IMR-90 (cell line): ENCODE data around the gene CENPX. TPM values are rescaled to one million over a fixed set of nuclear protein-coding genes. Genes with fewer than 3 reads are reported as not detected.
A peak's percentile ranks its signal among the peaks of the same experiment; 100 is the strongest.

Experiments
- ATAC-seq: fragments of 200-7000 bp; cut with Tn5 transposase; 2 replicates; pipeline ENCODE4 v1.9.1; 2020; ENCODE audit warnings: low read depth, mild to moderate bottlenecking, moderate library complexity
- BruUV-seq: library from RNA; stranded (reverse); fragments of 400-500 nt; replicated peaks from 2 replicates; lab custom pipeline; 2021; lab: Mats Ljungman, UMichigan
- CTCF ChIA-PET: fragments of 300-600 bp; formaldehyde crosslinking; extraction: SDS; loops from one replicate; lab custom pipeline; 2021; ENCODE audit warnings: antibody characterized with exemption; lab: Yijun Ruan, JAX
- POLR2A ChIA-PET: fragments of 300-600 bp; sonication (Branson Sonifier 250); formaldehyde crosslinking; loops from one replicate; lab custom pipeline; 2022; ENCODE audit warnings: antibody characterized with exemption; ENCODE audit not compliant: unreplicated experiment; lab: Charles Lee
- DNase-seq: peaks from one replicate; pipeline ENCODE4 v3.0.0; 2013
- H2AFZ ChIP-seq: replicated peaks from 2 replicates; pipeline ENCODE3; 2013; ENCODE audit warnings: low read length, mild to moderate bottlenecking; ENCODE audit not compliant: poor library complexity
- H2AK5ac ChIP-seq: 2 replicates; pipeline ENCODE4 v1.6.1; 2013; ENCODE audit warnings: low read depth, low read length, inconsistent platforms
- H2AK9ac ChIP-seq: replicated peaks from 2 replicates; pipeline ENCODE3; 2013; ENCODE audit warnings: mild to moderate bottlenecking, low read depth, low read length, moderate library complexity; ENCODE audit not compliant: poor library complexity
- H2BK120ac ChIP-seq: 2 replicates; pipeline ENCODE4 v1.6.1; 2013; ENCODE audit warnings: low read depth, low read length, inconsistent platforms
- H2BK15ac ChIP-seq: 3 replicates; pipeline ENCODE4 v1.6.1; 2013; ENCODE audit warnings: low read depth, low read length, inconsistent platforms
- H2BK20ac ChIP-seq: 2 replicates; pipeline ENCODE4 v1.6.1; 2013; ENCODE audit warnings: low read depth, mild to moderate bottlenecking, inconsistent platforms, low read length, moderate library complexity
- H2BK5ac ChIP-seq: 2 replicates; pipeline ENCODE4 v1.6.1; 2013; ENCODE audit warnings: mild to moderate bottlenecking, low read depth, low read length, inconsistent platforms; ENCODE audit not compliant: poor library complexity, severe bottlenecking
- H3K14ac ChIP-seq: replicated peaks from 2 replicates; pipeline ENCODE4 v1.6.1; 2013; ENCODE audit warnings: low read depth, low read length, inconsistent platforms
- H3K18ac ChIP-seq: 2 replicates; pipeline ENCODE4 v1.6.1; 2013; ENCODE audit warnings: low read depth, low read length, control low read depth
- H3K23ac ChIP-seq: 2 replicates; pipeline ENCODE4 v1.6.1; 2013; ENCODE audit warnings: low read depth, low read length, inconsistent platforms
- H3K27ac ChIP-seq: 2 replicates; pipeline ENCODE4 v1.5.1; 2013; ENCODE audit warnings: mild to moderate bottlenecking, control low read depth, low read length; ENCODE audit not compliant: insufficient read depth
- H3K27me3 ChIP-seq: 2 replicates; pipeline ENCODE4 v1.6.1; 2013; ENCODE audit warnings: low read length; ENCODE audit not compliant: control insufficient read depth, insufficient read depth
- H3K36me3 ChIP-seq: 2 replicates; pipeline ENCODE4 v1.6.1; 2013; ENCODE audit warnings: low read length, mixed read lengths; ENCODE audit not compliant: control insufficient read depth, insufficient read depth
- H3K4ac ChIP-seq: 2 replicates; pipeline ENCODE4 v1.6.1; 2013; ENCODE audit warnings: low read depth, low read length, inconsistent platforms
- H3K4me1 ChIP-seq: 2 replicates; pipeline ENCODE4 v1.6.1; 2013; ENCODE audit warnings: low read length, mixed read lengths; ENCODE audit not compliant: control insufficient read depth, insufficient read depth
- H3K4me2 ChIP-seq: 2 replicates; pipeline ENCODE4 v1.6.1; 2013; ENCODE audit warnings: low read depth, mild to moderate bottlenecking, control low read depth, low read length, moderate library complexity
- H3K4me3 ChIP-seq: 2 replicates; pipeline ENCODE4 v1.5.1; 2013; ENCODE audit warnings: low read depth, mild to moderate bottlenecking, control low read depth, low read length, moderate library complexity; ENCODE audit not compliant: insufficient read depth
- H3K56ac ChIP-seq: 2 replicates; pipeline ENCODE4 v1.6.1; 2013; ENCODE audit warnings: low read length, inconsistent platforms; ENCODE audit not compliant: insufficient read depth; ENCODE audit errors: extremely low read depth
- H3K79me1 ChIP-seq, 2 experiments: 2 replicates each; pipeline ENCODE4 v1.6.1; 2013; ENCODE audit warnings: low read length in 2 of 2, inconsistent platforms in 1 of 2, low read depth in 1 of 2
- H3K9ac ChIP-seq: 2 replicates; pipeline ENCODE4 v1.6.1; 2013; ENCODE audit warnings: low read depth, low read length, control low read depth
- H3K9me1 ChIP-seq: 2 replicates; pipeline ENCODE4 v1.6.1; 2013; ENCODE audit warnings: low read length, inconsistent platforms; ENCODE audit not compliant: insufficient read depth
- H3K9me3 ChIP-seq: 2 replicates; pipeline ENCODE4 v1.6.1; 2013; ENCODE audit warnings: low read length; ENCODE audit not compliant: control insufficient read depth, insufficient read depth
- H4K20me1 ChIP-seq: 2 replicates; pipeline ENCODE4 v1.6.1; 2013; ENCODE audit warnings: low read length, inconsistent platforms; ENCODE audit not compliant: insufficient read depth
- H4K5ac ChIP-seq: 2 replicates; pipeline ENCODE4 v1.6.1; 2013; ENCODE audit warnings: mild to moderate bottlenecking, low read depth, low read length, control low read depth
- H4K8ac ChIP-seq, 2 experiments: 2 replicates each; pipeline ENCODE4 v1.6.1; 2013; ENCODE audit warnings: low read depth in 2 of 2, low read length in 2 of 2, control low read depth in 1 of 2, inconsistent platforms in 1 of 2
- H4K91ac ChIP-seq: 2 replicates; pipeline ENCODE4 v1.6.1; 2013; ENCODE audit warnings: low read depth, low read length, inconsistent platforms; ENCODE audit not compliant: insufficient read depth
- FOS ChIP-seq: fragments of 150-350 bp; IDR thresholded peaks from 2 replicates; pipeline ENCODE4 v1.6.1; 2016; ENCODE audit warnings: low read depth, low read length
- MXI1 ChIP-seq: IDR thresholded peaks from 2 replicates; pipeline ENCODE4 v1.6.1; 2012; ENCODE audit warnings: low read depth, mild to moderate bottlenecking, low read length, moderate library complexity, borderline replicate concordance
- NFE2L2 ChIP-seq: fragments of 150-350 bp; IDR thresholded peaks from 2 replicates; pipeline ENCODE4 v1.6.1; 2016; ENCODE audit warnings: low read depth, mild to moderate bottlenecking, low read length
- POLR2A ChIP-seq: IDR thresholded peaks from 2 replicates; pipeline ENCODE4 v1.6.1; 2012; ENCODE audit warnings: mild to moderate bottlenecking, low read depth, low read length
- RAD21 ChIP-seq: IDR thresholded peaks from 2 replicates; pipeline ENCODE4 v1.6.1; 2012; ENCODE audit warnings: low read length, improper control_type of control experiment
- RFX5 ChIP-seq: IDR thresholded peaks from 2 replicates; pipeline ENCODE4 v1.8.0; 2012; ENCODE audit warnings: low read depth, mild to moderate bottlenecking, low read length, moderate library complexity
- WGBS, 2 experiments: methylation state at CpG; one replicate each; pipeline versions ENCODE4 v1.1.5 to v1.1.7; 2013; ENCODE audit warnings: missing lambda C conversion rate in 2 of 2; ENCODE audit not compliant: insufficient read length in 1 of 2; ENCODE audit errors: extremely low coverage in 2 of 2; 5-methylcytosine and 5-hydroxymethylcytosine counted together
- dilution Hi-C: fragments of 300-500 bp; cut with HindIII; formaldehyde crosslinking; loops from one replicate; pipeline ENCODE4 v1.14.3; 2018; ENCODE audit warnings: low sequenced_read_pairs; ENCODE audit not compliant: unreplicated experiment
- in situ Hi-C: fragments of 300-500 bp; cut with MboI; formaldehyde crosslinking; loops from 3 replicates; pipeline ENCODE4 v1.14.3; 2019; ENCODE audit warnings: low sequenced_read_pairs, inconsistent platforms, mixed read lengths
- intact Hi-C: fragments of 100-400 bp; cut with micrococcal nuclease; formaldehyde crosslinking; loops from 2 replicates; pipeline ENCODE4 v1.10.0; 2022
- polyA plus RNA-seq, 3 experiments: library from polyadenylated mRNA; depleted of rRNA; stranded (reverse); fragments of >200 nt; gene quantifications; 2 replicates each; pipeline ENCODE4 v1.2.3, GENCODE V29; 2012; ENCODE audit warnings: low replicate concordance in 1 of 3
- total RNA-seq: library from RNA; depleted of rRNA; stranded (reverse); fragments of >200 nt; gene quantifications from 2 replicates; pipeline ENCODE4 v1.2.3, GENCODE V29; 2012
- TF ChIP-seq, protein P1 (sequence below): fragments of 150-350 bp; IDR thresholded peaks from 2 replicates; pipeline ENCODE4 v1.6.1; 2017; ENCODE audit warnings: mild to moderate bottlenecking, antibody characterized with exemption, low read length, low read depth

The CENPX gene
- total and polyA plus RNA-seq, 2 of the 4 experiments (the other 2 are of a cell fraction): 44.8 to 86.8 TPM

DNA sequence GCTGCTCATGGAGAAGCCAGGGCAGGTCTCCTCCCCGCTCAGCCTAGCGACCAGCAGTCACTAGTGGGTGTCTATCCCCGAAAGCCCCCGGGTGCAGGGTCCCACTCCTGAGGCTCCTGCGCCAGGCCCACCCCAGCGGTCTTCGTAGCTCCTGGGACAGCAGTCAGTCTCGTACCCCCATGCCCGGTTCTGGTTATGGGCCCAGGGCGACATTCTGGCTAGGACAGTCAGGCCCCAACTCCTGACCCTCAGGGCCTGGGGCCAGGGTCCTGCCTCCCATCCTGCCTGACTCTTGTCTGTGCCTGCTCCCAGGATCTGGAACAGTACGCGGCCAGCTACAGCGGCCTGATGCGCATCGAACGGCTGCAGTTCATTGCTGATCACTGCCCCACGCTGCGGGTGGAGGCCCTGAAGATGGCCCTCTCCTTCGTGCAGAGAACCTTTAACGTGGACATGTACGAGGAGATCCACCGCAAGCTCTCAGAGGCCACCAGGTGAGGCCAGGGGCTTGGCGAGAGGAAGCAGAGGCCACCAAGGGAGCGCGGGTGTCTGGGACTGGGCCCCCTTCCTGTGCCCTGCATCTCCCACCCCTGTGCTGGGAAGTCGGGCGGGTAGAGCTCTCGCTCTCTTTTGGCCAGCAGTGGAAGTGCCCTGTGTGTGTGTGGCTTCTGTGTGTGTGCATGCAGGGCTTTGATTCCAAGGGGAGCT is 31.0 kb upstream of the CENPX start:
- Histone ChIP-seq H2BK5ac (no peak overlapping the region), H3K9me1 (peaks cover 5% of the 10 kb centered on the region), H3K9ac (no peak overlapping the region), H3K36me3 (peaks cover 60% of the 10 kb centered on the region), H3K4ac (no peak overlapping the region), H3K4me2 (no peak overlapping the region; the same call in 1 of the 2 replicates), H4K91ac (no peak overlapping the region), H3K56ac (no peak overlapping the region), H2BK15ac (no peak overlapping the region), H3K4me3 (no peak overlapping the region), H2AK9ac (peak overlapping the region; percentile 55), H2BK20ac (no peak overlapping the region), H3K79me1 (peaks cover 16 to 45% of the 10 kb centered on the region in 2 experiments), H4K5ac (no peak overlapping the region), H2AK5ac (no peak overlapping the region), H3K18ac (no peak overlapping the region), H2AFZ (no peak overlapping the region), H4K8ac (no peak overlapping the region), H2BK120ac (no peak overlapping the region), H3K23ac (no peak overlapping the region), H3K27me3 (no peaks in the 10 kb centered on the region), H3K27ac (no peak overlapping the region), H3K14ac (no peak overlapping the region), H3K9me3 (no peaks in the 10 kb centered on the region), H3K4me1 (peaks cover 18% of the 10 kb centered on the region), H4K20me1 (peaks cover 4% of the 10 kb centered on the region)
- TF ChIP-seq, protein P1, sequence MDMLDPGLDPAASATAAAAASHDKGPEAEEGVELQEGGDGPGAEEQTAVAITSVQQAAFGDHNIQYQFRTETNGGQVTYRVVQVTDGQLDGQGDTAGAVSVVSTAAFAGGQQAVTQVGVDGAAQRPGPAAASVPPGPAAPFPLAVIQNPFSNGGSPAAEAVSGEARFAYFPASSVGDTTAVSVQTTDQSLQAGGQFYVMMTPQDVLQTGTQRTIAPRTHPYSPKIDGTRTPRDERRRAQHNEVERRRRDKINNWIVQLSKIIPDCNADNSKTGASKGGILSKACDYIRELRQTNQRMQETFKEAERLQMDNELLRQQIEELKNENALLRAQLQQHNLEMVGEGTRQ: no peak
- TF ChIP-seq RFX5: no peak
- TF ChIP-seq MXI1: no peak
- no peak for TF ChIP-seq NFE2L2
- TF ChIP-seq RAD21: no peak
- no peak for TF ChIP-seq POLR2A
- TF ChIP-seq FOS: no peak
- WGBS, 2 experiments: 96% methylated on average over 22 of the region's 28 CpGs; no CpG with 5 or more reads in 1 of the 2 experiments
- ChIA-PET POLR2A (no interaction called here), CTCF (no interaction called here)
- BruUV-seq: no TSS peak
- ATAC-seq (no peak), DNase-seq (no peak)
- in situ Hi-C loops (no loop called here), dilution Hi-C loops (no loop called here), intact Hi-C loops (no loop called here)
